Vagina (tissue), 2 donors: ENCODE results near the gene RALGPS2. TPM values are rescaled to one million over a fixed set of nuclear protein-coding genes. Genes with fewer than 3 reads are reported as not detected.

Source experiments
- DNase-seq, 2 donors: peaks; one replicate each; pipeline ENCODE4 v3.0.0-alpha.2; 2017; ENCODE audit errors: extremely low spot score in 2 of 2
- H3K27ac ChIP-seq: fragments of 200-600 bp; sonication (generic); one replicate; pipeline ENCODE4 v1.5.1; 2019
- H3K27me3 ChIP-seq: fragments of 200-600 bp; sonication (generic); one replicate; pipeline ENCODE4 v1.5.1; 2019
- H3K36me3 ChIP-seq, 2 donors: fragments of 200-600 bp; sonication (generic); one replicate each; pipeline ENCODE4 v1.5.1; 2017 to 2019
- H3K4me1 ChIP-seq: fragments of 200-600 bp; sonication (generic); one replicate; pipeline ENCODE4 v1.5.1; 2019
- H3K4me3 ChIP-seq, 2 donors: fragments of 200-600 bp; sonication (generic); 1 replicate in 1 of 2; 2 replicates in 1 of 2; pipeline ENCODE4 v1.5.1; 2016 to 2019
- H3K9me3 ChIP-seq: fragments of 200-600 bp; sonication (generic); one replicate; pipeline ENCODE4 v1.5.1; 2019
- POLR2A ChIP-seq, 2 donors: fragments of 450-650 bp; IDR thresholded peaks; one replicate each; pipeline ENCODE4 v1.6.1; 2017; ENCODE audit warnings: antibody characterized with exemption in 2 of 2, mild to moderate bottlenecking in 2 of 2, moderate library complexity in 2 of 2
- POLR2AphosphoS5 ChIP-seq, 2 donors: sonication (generic); formaldehyde crosslinking; IDR thresholded peaks; one replicate each; pipeline ENCODE4 v1.9.0; 2017; ENCODE audit warnings: antibody characterized with exemption in 2 of 2, mild to moderate bottlenecking in 2 of 2, low read depth in 1 of 2; ENCODE audit not compliant: insufficient read depth in 1 of 2
- intact Hi-C: fragments of 100-400 bp; cut with DNase I; formaldehyde crosslinking; loops from one replicate; pipeline ENCODE4 v1.15.1; 2023
- total RNA-seq: library from RNA; depleted of rRNA; stranded (reverse); fragments of >200 nt; gene quantifications from one replicate; pipeline ENCODE4 v1.2.3, GENCODE V29; 2016
- TF ChIP-seq, protein P1 (sequence below), 3 experiments: fragments of 450-650 bp in 2 of 3; fragments of 200-600 bp in 1 of 3; sonication (generic) in 1 of 3; IDR thresholded peaks; one replicate each; pipeline ENCODE4 v1.5.1; 2017 to 2019; ENCODE audit warnings: antibody characterized with exemption in 3 of 3, mild to moderate bottlenecking in 2 of 3, moderate library complexity in 2 of 3

RALGPS2 gene
- total RNA-seq, 1 donor from 2014 or later: 20.4 TPM

DNA sequence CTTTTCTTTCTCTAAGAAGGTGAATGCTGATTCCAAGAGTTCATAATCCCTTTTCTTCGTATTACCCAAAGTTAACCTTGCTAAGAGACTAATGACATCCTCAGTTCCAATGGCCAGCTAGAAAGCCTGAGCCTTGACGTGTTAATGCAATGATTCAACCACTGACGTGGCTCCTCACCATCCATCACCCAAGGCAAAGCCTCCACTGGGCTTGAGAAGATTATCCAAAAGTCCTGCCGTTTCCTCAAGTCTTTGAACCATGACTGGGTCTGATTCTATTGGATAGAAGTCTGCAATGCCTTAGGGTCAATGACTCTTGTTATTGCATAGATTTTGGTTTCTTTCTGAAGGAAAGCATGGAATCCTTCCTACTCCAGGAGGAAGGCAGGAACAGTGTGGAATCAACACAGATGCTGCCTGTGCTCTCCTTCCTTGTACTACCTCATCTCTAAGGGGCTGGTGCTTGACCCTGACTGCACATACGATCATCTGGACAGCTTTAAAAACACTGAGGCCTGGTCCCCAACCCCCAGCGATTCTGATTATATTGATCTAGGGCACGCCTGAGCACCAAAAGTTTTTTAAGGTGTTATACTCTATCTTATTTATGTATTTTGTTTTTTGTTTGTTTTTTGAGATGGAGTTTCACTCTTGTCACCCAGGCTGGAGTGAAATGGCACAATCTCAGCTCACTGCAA is 215.2 kb downstream of the RALGPS2 start:
- H3K36me3 ChIP-seq: no peaks in the 10 kb centered on the region
- TF ChIP-seq, protein P1, sequence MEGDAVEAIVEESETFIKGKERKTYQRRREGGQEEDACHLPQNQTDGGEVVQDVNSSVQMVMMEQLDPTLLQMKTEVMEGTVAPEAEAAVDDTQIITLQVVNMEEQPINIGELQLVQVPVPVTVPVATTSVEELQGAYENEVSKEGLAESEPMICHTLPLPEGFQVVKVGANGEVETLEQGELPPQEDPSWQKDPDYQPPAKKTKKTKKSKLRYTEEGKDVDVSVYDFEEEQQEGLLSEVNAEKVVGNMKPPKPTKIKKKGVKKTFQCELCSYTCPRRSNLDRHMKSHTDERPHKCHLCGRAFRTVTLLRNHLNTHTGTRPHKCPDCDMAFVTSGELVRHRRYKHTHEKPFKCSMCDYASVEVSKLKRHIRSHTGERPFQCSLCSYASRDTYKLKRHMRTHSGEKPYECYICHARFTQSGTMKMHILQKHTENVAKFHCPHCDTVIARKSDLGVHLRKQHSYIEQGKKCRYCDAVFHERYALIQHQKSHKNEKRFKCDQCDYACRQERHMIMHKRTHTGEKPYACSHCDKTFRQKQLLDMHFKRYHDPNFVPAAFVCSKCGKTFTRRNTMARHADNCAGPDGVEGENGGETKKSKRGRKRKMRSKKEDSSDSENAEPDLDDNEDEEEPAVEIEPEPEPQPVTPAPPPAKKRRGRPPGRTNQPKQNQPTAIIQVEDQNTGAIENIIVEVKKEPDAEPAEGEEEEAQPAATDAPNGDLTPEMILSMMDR (IDR thresholded peaks at IDR 0.05): no peak
- no peak for TF ChIP-seq POLR2A (IDR thresholded peaks at IDR 0.05)
- TF ChIP-seq POLR2AphosphoS5 (IDR thresholded peaks at IDR 0.05; ENCODE audit: insufficient read depth in 1 of 2, low read depth in 1 of 2): no peak
- DNase-seq: peak in 1 of 2 donors; percentile 85
- H3K4me3 ChIP-seq: no peak overlapping the region
- intact Hi-C loops: no loop called here
- H3K27me3 ChIP-seq: no peaks in the 10 kb centered on the region
- peaks cover 27% of the 10 kb centered on the region for H3K4me1 ChIP-seq
- H3K9me3 ChIP-seq: no peaks in the 10 kb centered on the region
- peak overlapping the region; percentile 83 for H3K27ac ChIP-seq

DNA sequence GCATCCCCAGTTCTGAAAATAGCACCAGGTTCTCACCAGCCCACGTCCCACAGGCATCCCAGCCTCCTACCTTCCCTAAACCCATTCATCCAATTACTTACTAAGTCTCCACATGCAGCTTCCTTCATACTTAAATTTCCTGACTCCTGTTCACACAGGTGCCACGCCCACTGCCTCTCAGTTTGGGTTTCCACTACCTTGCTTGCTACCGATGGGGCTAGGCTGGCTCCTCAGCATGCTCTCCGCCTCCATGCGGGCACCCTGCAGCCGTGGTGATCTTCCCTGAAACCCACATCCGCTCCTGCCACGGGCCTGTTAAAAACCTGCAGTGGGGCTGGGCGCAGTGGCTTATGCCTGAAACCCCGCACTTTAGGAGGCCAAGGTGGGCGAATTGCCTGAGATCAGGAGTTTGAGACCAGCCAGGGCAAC is 216.2 kb downstream of the RALGPS2 start:
- intact Hi-C loops: no loop called here
- TF ChIP-seq, protein P1 (IDR thresholded peaks at IDR 0.05): no peak
- no peak for TF ChIP-seq POLR2A (IDR thresholded peaks at IDR 0.05)
- TF ChIP-seq POLR2AphosphoS5 (IDR thresholded peaks at IDR 0.05; ENCODE audit: insufficient read depth in 1 of 2, low read depth in 1 of 2): no peak
- H3K4me3 ChIP-seq: no peak overlapping the region
- H3K36me3 ChIP-seq: no peaks in the 10 kb centered on the region
- peak in 1 of 2 donors; percentile 72 for DNase-seq
- no peaks in the 10 kb centered on the region for H3K27me3 ChIP-seq
- peaks cover 34% of the 10 kb centered on the region for H3K4me1 ChIP-seq
- no peaks in the 10 kb centered on the region for H3K9me3 ChIP-seq
- no peak overlapping the region for H3K27ac ChIP-seq

GRCh38 chr1:178941849-178942248 is 216.8 kb downstream of the RALGPS2 start:
- H3K4me1 ChIP-seq: peaks cover 40% of the 10 kb centered on the region
- no peaks in the 10 kb centered on the region for H3K9me3 ChIP-seq
- H3K27me3 ChIP-seq: no peaks in the 10 kb centered on the region
- H3K4me3 ChIP-seq: no peak overlapping the region
- intact Hi-C loops: no loop called here
- TF ChIP-seq POLR2A (IDR thresholded peaks at IDR 0.05) (no peak), POLR2AphosphoS5 (IDR thresholded peaks at IDR 0.05; ENCODE audit: insufficient read depth in 1 of 2, low read depth in 1 of 2) (no peak)
- TF ChIP-seq, protein P1 (IDR thresholded peaks at IDR 0.05): no peak
- H3K36me3 ChIP-seq: no peaks in the 10 kb centered on the region
- no peak overlapping the region for H3K27ac ChIP-seq
- DNase-seq: peak in 1 of 2 donors; percentile 84

GRCh38 chr1:178942285-178943198 is 217.5 kb downstream of the RALGPS2 start:
- no peak overlapping the region for H3K27ac ChIP-seq
- H3K4me1 ChIP-seq: peaks cover 40% of the 10 kb centered on the region
- peak in 1 of 2 donors; percentile 76 for DNase-seq
- TF ChIP-seq POLR2A (IDR thresholded peaks at IDR 0.05) (no peak), POLR2AphosphoS5 (IDR thresholded peaks at IDR 0.05; ENCODE audit: insufficient read depth in 1 of 2, low read depth in 1 of 2) (no peak)
- TF ChIP-seq, protein P1 (IDR thresholded peaks at IDR 0.05): no peak
- intact Hi-C loops: no loop called here
- H3K9me3 ChIP-seq: no peaks in the 10 kb centered on the region
- H3K27me3 ChIP-seq: no peaks in the 10 kb centered on the region
- no peaks in the 10 kb centered on the region for H3K36me3 ChIP-seq
- H3K4me3 ChIP-seq: no peak overlapping the region
